HuH-7 (cell line): ENCODE data around the gene CLK3.

ENCODE experiments used
- DNase-seq: peaks from one replicate; pipeline ENCODE4 v3.0.0; 2011; ENCODE audit warnings: low spot score

CLK3 gene

DNA sequence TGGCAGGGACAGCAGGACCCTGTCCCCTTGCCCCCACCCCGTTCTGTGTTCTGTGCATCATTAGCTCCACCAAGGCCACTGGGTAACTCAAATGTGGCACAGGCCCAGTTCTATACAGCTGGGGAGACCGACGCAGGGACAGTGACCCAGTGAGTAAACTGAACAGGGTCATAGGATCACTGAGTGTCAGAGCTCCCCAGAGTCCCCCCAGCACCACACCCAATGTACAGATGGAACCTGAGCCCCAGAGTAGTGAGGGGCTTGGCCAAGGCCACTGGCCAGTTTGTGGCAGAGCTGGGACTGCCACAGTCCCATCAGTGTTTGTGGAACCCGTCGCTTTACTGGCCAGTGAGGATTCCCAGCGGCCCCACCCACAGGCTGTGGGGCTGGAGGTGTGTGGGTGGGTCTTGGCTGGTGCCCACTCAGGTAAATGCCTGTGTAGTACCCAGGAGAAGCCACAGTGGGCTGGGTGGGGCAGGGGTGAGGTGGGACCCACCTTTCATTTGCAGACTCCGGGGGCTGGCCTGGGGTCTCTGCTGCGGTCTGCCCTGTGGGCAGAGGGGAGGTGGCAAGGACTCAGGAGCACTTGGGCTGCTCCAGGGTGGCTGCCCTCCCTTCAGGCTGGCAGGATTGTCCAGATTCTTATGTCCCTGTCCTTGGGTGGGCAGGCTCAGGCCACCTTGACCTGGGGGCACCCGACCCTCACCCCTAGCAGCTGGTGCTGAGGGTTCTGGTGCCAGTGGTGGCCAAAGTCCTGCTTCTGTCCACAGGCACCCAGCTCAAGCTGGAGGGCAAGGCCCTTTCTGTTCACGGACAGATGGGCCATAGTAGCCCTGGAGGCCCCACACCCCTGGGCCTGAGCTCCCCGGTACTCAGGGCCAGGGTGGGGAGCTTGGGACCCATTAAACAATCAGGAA is 11.6 kb upstream of the CLK3 start:
- DNase-seq: no peak

DNA sequence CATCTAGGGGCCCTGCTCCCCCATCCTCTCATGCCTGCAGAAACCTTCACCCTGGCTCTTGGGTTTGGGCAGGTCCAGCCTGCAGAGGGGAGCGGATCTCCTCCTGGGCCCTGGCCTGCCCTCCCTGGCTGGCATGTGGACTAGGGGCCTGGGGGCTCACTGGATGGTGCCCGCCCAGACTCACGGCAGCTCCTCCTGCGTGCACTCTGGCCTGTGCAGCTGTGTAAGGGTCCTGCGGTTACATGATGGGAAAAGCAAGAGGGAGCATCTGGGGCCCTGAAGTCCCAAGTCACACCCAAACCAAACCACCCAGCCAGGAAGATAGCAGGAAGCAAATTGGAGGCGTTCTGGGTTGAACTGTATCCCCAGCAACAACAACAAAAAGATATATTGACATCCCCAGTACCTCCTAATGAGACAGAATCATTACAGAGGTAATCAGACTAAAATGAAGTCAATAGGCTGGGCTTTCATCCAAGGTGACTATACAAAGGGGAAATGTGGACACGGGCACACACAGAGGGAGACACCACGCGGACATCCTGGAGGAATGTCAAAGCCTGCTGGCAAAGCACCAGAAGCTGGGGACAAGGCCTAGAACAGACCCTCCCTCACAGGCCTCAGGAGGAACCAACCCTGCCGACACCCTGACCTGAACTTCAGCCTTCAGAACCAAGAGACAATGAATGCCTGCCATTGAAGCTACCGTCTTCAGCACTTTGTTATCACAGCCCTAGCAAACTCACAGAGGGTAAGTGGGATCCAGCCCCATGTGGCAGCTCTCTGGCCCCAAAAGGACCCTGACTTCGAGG is 10.4 kb upstream of the CLK3 start:
- no peak for DNase-seq

DNA sequence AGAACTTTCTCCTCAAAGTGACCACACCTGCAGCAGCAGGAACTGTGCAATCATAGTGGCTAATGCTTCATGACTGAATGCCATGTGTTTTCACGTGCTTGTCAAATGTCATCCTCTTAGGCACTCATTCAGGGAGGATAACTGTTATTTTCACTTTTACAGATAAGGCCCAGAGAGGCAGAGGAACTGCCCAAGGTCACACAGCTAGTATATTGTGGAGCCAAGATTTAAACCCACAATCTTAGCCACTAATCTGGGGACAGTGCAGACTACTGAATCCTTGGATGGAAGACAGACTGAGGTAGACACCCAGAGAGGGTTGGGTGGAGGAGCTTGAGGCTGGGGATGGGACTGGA is 9.9 kb upstream of the CLK3 start:
- DNase-seq: no peak

- no peak for DNase-seq
Observed at GRCh38 chr15:74608786-74609185, 6.8 kb upstream of the CLK3 start.

GRCh38 chr15:74609938-74610301 is 5.7 kb upstream of the CLK3 start:
- DNase-seq: no peak

DNA sequence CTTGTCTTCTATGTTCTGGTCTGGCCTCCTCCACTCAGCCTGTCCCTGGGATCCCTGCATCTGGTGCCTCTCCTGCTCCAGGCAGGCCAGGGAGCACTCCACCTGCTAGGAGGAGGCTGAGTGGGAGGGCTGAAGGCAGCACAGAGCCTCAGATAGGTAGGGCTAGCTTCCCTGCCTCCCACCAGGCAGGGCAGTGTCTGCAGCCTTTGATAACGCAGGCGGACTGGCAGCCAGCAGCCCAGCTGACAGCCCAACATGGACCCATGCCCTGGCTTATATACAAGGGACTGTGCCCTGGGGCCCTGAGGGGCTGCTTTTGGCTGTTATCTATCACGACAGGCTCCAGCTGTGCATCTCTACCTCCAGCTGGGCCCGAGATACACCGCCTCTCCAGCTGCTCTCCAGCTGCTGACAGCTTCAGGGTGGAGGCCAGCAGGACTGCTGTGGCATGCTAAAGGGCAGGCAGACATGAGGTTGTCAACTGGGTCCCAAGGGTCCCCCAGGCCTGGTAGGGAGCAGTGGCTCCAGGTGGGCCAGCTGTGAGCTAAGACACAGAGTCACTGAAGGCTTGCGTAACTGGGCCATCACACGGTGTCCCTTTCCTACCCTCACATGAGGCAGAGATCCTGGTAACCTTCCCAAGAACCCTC is 5.2 kb upstream of the CLK3 start:
- no peak for DNase-seq

- DNase-seq: no peak
Observed at GRCh38 chr15:74611341-74611740, 4.3 kb upstream of the CLK3 start.

GRCh38 chr15:74611834-74612233 is 3.8 kb upstream of the CLK3 start:
- no peak for DNase-seq

DNA sequence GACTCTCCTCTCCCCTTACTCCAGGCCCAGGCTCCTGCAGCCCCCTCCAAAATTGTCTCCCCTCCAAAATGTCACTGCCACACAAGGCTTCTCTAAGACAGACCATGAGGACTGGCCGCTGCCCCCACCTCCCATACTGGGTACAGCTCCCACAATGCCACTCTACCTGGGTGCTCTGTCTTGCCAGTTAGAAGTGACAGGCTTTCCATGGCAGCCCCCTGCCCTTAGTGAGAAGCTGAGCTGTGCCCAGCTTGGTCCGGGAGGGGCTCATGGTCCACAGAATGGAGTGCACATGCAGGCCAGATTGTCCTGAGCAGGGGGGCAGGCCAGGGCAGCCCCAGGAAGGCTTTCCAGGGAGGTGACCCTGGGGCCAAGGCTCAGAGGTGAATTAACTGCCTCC is 3.0 kb upstream of the CLK3 start:
- DNase-seq: no peak

DNA sequence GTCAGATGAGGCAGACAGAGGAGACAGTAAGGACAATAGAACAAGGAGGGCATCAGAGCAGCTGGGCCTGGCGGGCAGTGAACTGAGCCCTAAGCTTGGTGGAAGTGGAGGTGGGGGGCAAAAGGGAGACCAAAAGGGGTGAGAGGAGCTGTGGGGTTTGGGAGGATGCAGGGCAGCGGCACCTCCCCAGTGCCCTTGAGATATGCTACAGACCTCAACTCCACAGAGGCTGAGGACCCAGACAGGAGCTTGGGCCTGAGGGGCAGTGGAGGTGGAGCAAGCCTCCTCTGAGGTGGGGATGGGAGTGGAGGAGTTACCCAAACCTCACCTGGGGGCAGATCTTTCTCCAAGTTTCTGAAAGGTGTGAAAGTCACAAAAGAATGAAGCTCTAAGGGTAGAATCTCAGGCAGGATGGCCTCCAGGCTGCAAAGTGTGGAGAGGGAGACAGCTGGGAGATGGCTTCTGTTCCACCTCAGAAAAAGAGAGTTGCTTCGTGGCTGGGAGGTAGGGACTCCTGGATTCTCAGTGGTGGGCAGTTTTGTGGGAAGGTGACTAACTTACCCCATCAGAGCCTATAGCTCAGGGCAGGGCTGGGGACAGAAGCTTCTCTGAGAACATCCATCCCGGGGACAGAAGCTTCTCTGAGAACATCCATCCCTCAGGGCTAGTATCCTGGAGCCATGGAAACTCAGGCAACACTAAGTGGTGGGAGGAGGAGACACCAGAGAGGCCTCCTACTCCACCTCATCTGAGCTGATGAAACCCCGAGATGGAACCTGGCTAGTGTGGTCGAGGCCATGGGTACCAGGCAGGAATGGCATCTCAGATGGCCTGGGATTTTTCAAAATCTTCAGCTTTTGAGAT is 2.3 kb upstream of the CLK3 start:
- DNase-seq: peak; percentile 47

- DNase-seq: no peak
Observed at GRCh38 chr15:74613953-74614743, 1.5 kb upstream of the CLK3 start.

- peak; percentile 92 for DNase-seq
Observed at GRCh38 chr15:74614744-74615507, 710 bp upstream of the CLK3 start.

- DNase-seq: peak; percentile 60
Observed at GRCh38 chr15:74616366-74616939, 817 bp downstream of the CLK3 start.

GRCh38 chr15:74616996-74617395 is 1.4 kb downstream of the CLK3 start:
- no peak for DNase-seq

DNA sequence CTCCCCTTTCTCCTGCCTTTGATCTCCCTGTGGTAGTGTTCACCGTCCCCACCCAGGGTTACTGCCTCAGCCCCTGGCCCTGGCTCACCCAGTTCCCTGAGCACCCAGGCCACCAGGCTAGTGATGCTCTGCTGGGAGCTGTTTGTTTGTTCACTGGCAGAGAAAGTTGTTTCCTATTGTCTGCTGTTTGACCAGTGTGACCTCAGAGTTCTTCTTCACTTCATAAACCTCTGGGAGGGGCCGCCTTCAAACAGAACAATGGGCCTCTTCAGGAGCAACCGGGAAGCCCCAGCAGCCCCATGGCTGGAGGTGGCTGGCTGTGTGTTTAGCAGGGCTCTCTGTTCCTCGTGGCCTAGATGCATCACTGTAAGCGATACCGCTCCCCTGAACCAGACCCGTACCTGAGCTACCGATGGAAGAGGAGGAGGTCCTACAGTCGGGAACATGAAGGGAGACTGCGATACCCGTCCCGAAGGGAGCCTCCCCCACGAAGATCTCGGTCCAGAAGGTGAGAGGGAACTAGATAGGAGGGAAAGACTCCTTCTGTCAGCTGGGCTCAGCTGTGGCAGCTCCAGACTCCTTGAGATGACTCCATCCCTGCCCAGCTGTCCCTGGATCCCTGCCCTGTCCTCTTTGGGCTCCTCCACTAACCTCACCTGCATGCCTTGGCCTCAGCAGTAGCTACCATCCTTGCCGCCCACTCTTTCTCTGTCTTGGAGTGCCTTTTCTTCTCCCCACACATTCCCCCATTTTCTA is 3.4 kb downstream of the CLK3 start:
- no peak for DNase-seq

GRCh38 chr15:74619916-74620635 is 4.4 kb downstream of the CLK3 start:
- DNase-seq: no peak

DNA sequence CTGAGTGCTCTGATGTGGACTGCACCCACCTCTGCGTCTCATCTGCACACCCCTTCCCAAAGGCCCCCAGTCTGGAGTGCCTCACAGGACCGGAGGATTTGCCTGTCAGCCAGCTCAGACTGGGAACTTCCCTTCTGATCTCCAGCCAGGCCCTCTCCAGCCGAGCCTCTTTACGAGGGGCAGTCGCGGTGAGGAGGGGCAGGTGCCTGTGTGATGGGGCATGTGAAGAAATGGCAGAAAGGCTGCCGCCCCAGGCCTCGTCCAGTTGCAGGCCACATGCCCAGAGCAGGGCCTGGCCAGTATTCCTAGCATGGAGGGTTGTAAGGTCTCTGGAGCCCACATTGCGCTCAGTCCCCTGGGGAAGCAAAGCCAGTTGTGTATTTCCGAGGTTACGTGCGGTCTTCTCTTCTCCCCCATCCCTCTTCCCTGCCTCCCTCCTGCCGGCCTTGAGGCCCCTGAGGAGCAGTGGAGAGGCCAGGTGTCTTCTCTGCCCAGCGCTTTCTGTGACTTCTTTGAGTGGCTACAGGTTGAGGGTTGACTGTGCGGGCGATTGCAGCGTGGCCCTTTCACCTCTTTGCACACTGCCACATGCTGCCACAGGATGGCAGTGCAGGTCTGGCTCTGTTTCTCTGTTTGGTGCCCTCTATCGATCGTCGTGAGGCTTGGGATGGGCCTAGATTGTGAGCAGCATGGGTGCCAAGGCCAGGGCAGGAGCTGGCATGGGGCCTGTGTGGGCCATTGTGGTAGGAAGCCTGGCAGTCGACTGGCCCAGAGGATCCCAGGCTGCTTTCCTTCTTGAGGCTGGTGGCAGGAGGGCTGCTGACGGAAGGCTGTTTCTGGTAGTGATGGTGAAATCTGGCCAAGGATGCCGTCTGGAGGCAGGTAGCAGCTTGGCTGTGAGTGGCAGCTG is 5.3 kb downstream of the CLK3 start:
- DNase-seq: peak; percentile 95
